SK-N-SH treated with all-trans-retinoic acid at 6 μM for 48 hours (cell line): ENCODE measurements around the gene MAPK4.

Experiments
- CREB5 ChIP-seq: fragments of 250-450 bp; sonication (Bioruptor Pico); IDR thresholded peaks from 2 replicates; pipeline ENCODE4 v1.5.1; 2020; ENCODE audit warnings: low read depth, mild to moderate bottlenecking, moderate library complexity
- ISL1 ChIP-seq: fragments of 250-450 bp; sonication (Bioruptor Pico); IDR thresholded peaks from 2 replicates; pipeline ENCODE4 v2.1.2; 2022; ENCODE audit warnings: mild to moderate bottlenecking, moderate library complexity
- PPARA ChIP-seq: fragments of 250-450 bp; sonication (Bioruptor Pico); IDR thresholded peaks from 2 replicates; pipeline ENCODE4 v1.5.0; 2020; ENCODE audit warnings: mild to moderate bottlenecking, borderline replicate concordance
- RARB ChIP-seq: fragments of 250-450 bp; sonication (Bioruptor Pico); IDR thresholded peaks from 2 replicates; pipeline ENCODE4 v1.8.0; 2021; ENCODE audit warnings: mild to moderate bottlenecking, moderate library complexity
- TSHZ2 ChIP-seq: fragments of 250-450 bp; sonication (Bioruptor Pico); IDR thresholded peaks from 2 replicates; pipeline ENCODE4 v1.5.0; 2020; ENCODE audit warnings: mild to moderate bottlenecking, moderate library complexity
- ZFP3 ChIP-seq: fragments of 250-450 bp; sonication (Bioruptor Pico); IDR thresholded peaks from 2 replicates; pipeline ENCODE4 v1.5.0; 2020; ENCODE audit warnings: mild to moderate bottlenecking, moderate library complexity

GRCh38 chr18:50706651-50707050 is 146.8 kb downstream of the MAPK4 start:
- no peak for TF ChIP-seq RARB (CRISPR knock-in tag)
- no peak for TF ChIP-seq ISL1 (CRISPR knock-in tag)
- TF ChIP-seq ZFP3 (CRISPR knock-in tag) = no peak
- TF ChIP-seq CREB5 (CRISPR knock-in tag) = no peak
- no peak for TF ChIP-seq PPARA
- TF ChIP-seq TSHZ2 = no peak
